Liver (tissue), 9 donors: Measurements from ENCODE around the gene ORAI3. TPM values are rescaled to one million over a fixed set of nuclear protein-coding genes. Genes with fewer than 3 reads are reported as not detected.
"Not testable (repeated sequence)": the region's sequence is repeated elsewhere in the genome, so short reads cannot be mapped to it uniquely, and the experiment has no call there.

Source experiments
- DNase-seq: peaks from one replicate; pipeline ENCODE4 v3.0.0-alpha.2; 2017; ENCODE audit warnings: low spot score
- H3K27ac ChIP-seq, 2 donors: one replicate each; pipeline ENCODE4 v1.7.0; 2013; ENCODE audit warnings: inconsistent platforms in 2 of 2, low read length in 2 of 2, control low read depth in 1 of 2, low read depth in 1 of 2, mild to moderate bottlenecking in 1 of 2
- H3K27me3 ChIP-seq, 4 donors: one replicate each; pipeline versions ENCODE4 v1.6.1 to v1.7.0; 2013; ENCODE audit warnings: low read length in 3 of 4, inconsistent platforms in 1 of 4, mild to moderate bottlenecking in 1 of 4, moderate library complexity in 1 of 4; ENCODE audit not compliant: control insufficient read depth in 4 of 4, insufficient read depth in 4 of 4
- H3K36me3 ChIP-seq, 4 donors: one replicate each; pipeline versions ENCODE4 v1.6.1 to v1.7.0; 2013; ENCODE audit warnings: low read length in 3 of 4, mild to moderate bottlenecking in 3 of 4, low read depth in 1 of 4, moderate library complexity in 1 of 4; ENCODE audit not compliant: control insufficient read depth in 4 of 4, insufficient read depth in 3 of 4
- H3K4me1 ChIP-seq, 4 donors: one replicate each; pipeline versions ENCODE4 v1.6.1 to v1.7.0; 2013; ENCODE audit warnings: low read length in 3 of 4, mild to moderate bottlenecking in 3 of 4, moderate library complexity in 1 of 4; ENCODE audit not compliant: control insufficient read depth in 4 of 4, insufficient read depth in 4 of 4
- H3K4me3 ChIP-seq, 3 donors: one replicate each; pipeline versions ENCODE4 v1.6.1 to v1.7.0; 2013; ENCODE audit warnings: low read length in 3 of 3, control low read depth in 1 of 3, low read depth in 1 of 3, mild to moderate bottlenecking in 1 of 3
- H3K9ac ChIP-seq, 2 donors: one replicate each; pipeline ENCODE4 v1.7.0; 2013; ENCODE audit warnings: low read length in 2 of 2, mild to moderate bottlenecking in 2 of 2, moderate library complexity in 2 of 2, control low read depth in 1 of 2, low read depth in 1 of 2
- H3K9me3 ChIP-seq, 4 donors: one replicate each; pipeline versions ENCODE4 v1.6.1 to v1.7.0; 2013; ENCODE audit warnings: low read length in 3 of 4; ENCODE audit not compliant: control insufficient read depth in 4 of 4
- ATF3 ChIP-seq: IDR thresholded peaks from 2 replicates; pipeline ENCODE4 v1.6.1; 2016; ENCODE audit warnings: antibody characterized with exemption
- CTCF ChIP-seq: fragments of 150-350 bp; IDR thresholded peaks from 2 replicates; pipeline ENCODE4 v1.5.1; 2017; ENCODE audit warnings: improper control_type of control experiment, low read depth, low read length; ENCODE audit not compliant: missing input control
- EGR1 ChIP-seq, 2 donors: IDR thresholded peaks; 2 replicates each; pipeline ENCODE4 v1.6.1; 2016 to 2018; ENCODE audit warnings: antibody characterized with exemption in 2 of 2, low read depth in 2 of 2
- FOXA1 ChIP-seq: IDR thresholded peaks from 2 replicates; pipeline ENCODE4 v1.6.1; 2016; ENCODE audit warnings: antibody characterized with exemption
- FOXA2 ChIP-seq: IDR thresholded peaks from 2 replicates; pipeline ENCODE4 v1.6.1; 2016; ENCODE audit warnings: antibody characterized with exemption
- GABPA ChIP-seq, 2 donors: IDR thresholded peaks in 1 of 2; conservative IDR thresholded peaks in 1 of 2; 2 replicates each; pipeline ENCODE4 v1.6.1; 2016; ENCODE audit warnings: antibody characterized with exemption in 2 of 2, mild to moderate bottlenecking in 1 of 2, moderate library complexity in 1 of 2
- HNF4A ChIP-seq, 2 donors: conservative IDR thresholded peaks; 2 replicates each; pipeline ENCODE4 v1.6.1; 2016; ENCODE audit warnings: antibody characterized with exemption in 2 of 2, mild to moderate bottlenecking in 2 of 2
- HNF4G ChIP-seq: IDR thresholded peaks from 2 replicates; pipeline ENCODE4 v1.6.1; 2016; ENCODE audit warnings: antibody characterized with exemption
- JUND ChIP-seq, 2 donors: IDR thresholded peaks; 2 replicates each; pipeline ENCODE4 v1.6.1; 2016; ENCODE audit warnings: antibody characterized with exemption in 2 of 2
- MAX ChIP-seq: IDR thresholded peaks from 2 replicates; pipeline ENCODE4 v1.6.1; 2016; ENCODE audit warnings: antibody characterized with exemption
- NR2F2 ChIP-seq: IDR thresholded peaks from 2 replicates; pipeline ENCODE4 v1.6.1; 2016; ENCODE audit warnings: antibody characterized with exemption
- RAD21 ChIP-seq, 2 donors: IDR thresholded peaks; 2 replicates each; pipeline ENCODE4 v1.6.1; 2016; ENCODE audit warnings: antibody characterized with exemption in 2 of 2, mild to moderate bottlenecking in 2 of 2
- REST ChIP-seq: IDR thresholded peaks from 2 replicates; pipeline ENCODE4 v1.6.1; 2016; ENCODE audit warnings: antibody characterized with exemption, mild to moderate bottlenecking
- RXRA ChIP-seq, 2 donors: IDR thresholded peaks; 2 replicates each; pipeline ENCODE4 v1.6.1; 2017 to 2018; ENCODE audit warnings: antibody characterized with exemption in 2 of 2, mild to moderate bottlenecking in 1 of 2
- SP1 ChIP-seq: IDR thresholded peaks from 2 replicates; pipeline ENCODE4 v1.6.1; 2018; ENCODE audit warnings: antibody characterized with exemption, mild to moderate bottlenecking
- YY1 ChIP-seq: IDR thresholded peaks from 2 replicates; pipeline ENCODE4 v1.6.1; 2016; ENCODE audit warnings: antibody characterized with exemption, mild to moderate bottlenecking
- ZBTB33 ChIP-seq: IDR thresholded peaks from 2 replicates; pipeline ENCODE4 v1.6.1; 2016; ENCODE audit warnings: antibody characterized with exemption
- WGBS: extraction: QIAGEN DNeasy Blood & Tissue Kit; methylation state at CpG from one replicate; pipeline ENCODE4 v1.1.7; 2013; 5-methylcytosine and 5-hydroxymethylcytosine counted together
- polyA plus RNA-seq, 2 donors: library from polyadenylated mRNA; stranded (reverse) in 1 of 2; unstranded in 1 of 2; fragments of 200-250 nt in 1 of 2; fragments of >200 nt in 1 of 2; fragmentation: Nextera tagmentation in 1 of 2; extraction: Ambion mirVana in 1 of 2; gene quantifications; one replicate each; pipeline versions ENCODE4 v1.2.1 to v1.2.3, GENCODE V29; 2013 to 2015
- total RNA-seq, 2 donors: library from RNA; depleted of rRNA; stranded (reverse); fragments of >200 nt; gene quantifications; one replicate each; pipeline ENCODE4 v1.2.3, GENCODE V29; 2014
- donor health status: healthy.
- donor health status: healthy.
- donor health status: healthy.
- donor health status: healthy.
- donor health status: healthy.

The ORAI3 gene
- total and polyA plus RNA-seq, 4 donors = 26.6 to 39.1 (median 31.4) TPM

GRCh38 chr16:30939571-30939970 is 9.3 kb upstream of the ORAI3 start:
- H3K4me1 ChIP-seq, H3K9me3 ChIP-seq, H3K27ac ChIP-seq, H3K9ac ChIP-seq, H3K27me3 ChIP-seq, H3K4me3 ChIP-seq, H3K36me3 ChIP-seq, DNase-seq: not testable (repeated sequence)
- WGBS = 96% methylated on average over 8 of the region's 8 CpGs

- DNase-seq = peak; percentile 86
- Histone ChIP-seq H3K4me3 (no peak overlapping the region), H3K9ac (no peak overlapping the region), H3K9me3 (no peaks in the 10 kb centered on the region), H3K27ac (peak overlapping the region in 1 of 2 donors; percentile 19), H3K4me1 (peaks cover 0 to 8% (median 3%) of the 10 kb centered on the region in 4 donors), H3K27me3 (no peaks in the 10 kb centered on the region), H3K36me3 (peaks cover 0 to 2% (median under 1%) of the 10 kb centered on the region in 4 donors)
- WGBS = 23% methylated on average over 15 of the region's 15 CpGs
- TF ChIP-seq ZBTB33 = no peak
- no peak for TF ChIP-seq HNF4G
- no peak for TF ChIP-seq REST
- no peak for TF ChIP-seq FOXA2
- TF ChIP-seq NR2F2 = no peak
- no peak for TF ChIP-seq MAX
- no peak for TF ChIP-seq EGR1 (IDR thresholded peaks at IDR 0.05; ENCODE audit: low read depth in 2 of 2)
- peak; percentile 75 to 89 for TF ChIP-seq RAD21 (IDR thresholded peaks at IDR 0.05)
- TF ChIP-seq YY1 = peak; percentile 51
- TF ChIP-seq HNF4A (conservative IDR thresholded peaks at IDR 0.05) = no peak
- peak in 1 of 2 donors; percentile 38 for TF ChIP-seq GABPA (IDR thresholded peaks at IDR 0.05 in 1 of 2, conservative IDR thresholded peaks at IDR 0.05 in 1 of 2)
- peak; percentile 79 to 89 for TF ChIP-seq RXRA (IDR thresholded peaks at IDR 0.05)
- TF ChIP-seq JUND (IDR thresholded peaks at IDR 0.05) = no peak
- TF ChIP-seq SP1 = no peak
- TF ChIP-seq CTCF = peak; percentile 90
- TF ChIP-seq FOXA1 = no peak
- TF ChIP-seq ATF3 = no peak
Observed at GRCh38 chr16:30941600-30942425, 7.1 kb upstream of the ORAI3 start.
